KOPT-K1 (cell line): Measurements from ENCODE around the gene EDRF1.

Experiments
- H3K27ac ChIP-seq: fragments of 200-600 bp; sonication (generic); 2 replicates; pipeline ENCODE4 v1.5.1; 2016; ENCODE audit warnings: antibody characterized with exemption, mild to moderate bottlenecking, low read depth, low read length; ENCODE audit not compliant: poor library complexity, severe bottlenecking
- H3K36me3 ChIP-seq: fragments of 200-600 bp; sonication (generic); 2 replicates; pipeline ENCODE4 v1.5.1; 2017; ENCODE audit warnings: antibody characterized with exemption, mild to moderate bottlenecking, low read length, moderate library complexity; ENCODE audit not compliant: insufficient read depth
- H3K9me3 ChIP-seq: fragments of 200-600 bp; sonication (generic); 2 replicates; pipeline ENCODE4 v1.5.1; 2017; ENCODE audit warnings: antibody characterized with exemption, low read length, mild to moderate bottlenecking; ENCODE audit not compliant: insufficient read depth, poor library complexity, severe bottlenecking

The EDRF1 gene

DNA sequence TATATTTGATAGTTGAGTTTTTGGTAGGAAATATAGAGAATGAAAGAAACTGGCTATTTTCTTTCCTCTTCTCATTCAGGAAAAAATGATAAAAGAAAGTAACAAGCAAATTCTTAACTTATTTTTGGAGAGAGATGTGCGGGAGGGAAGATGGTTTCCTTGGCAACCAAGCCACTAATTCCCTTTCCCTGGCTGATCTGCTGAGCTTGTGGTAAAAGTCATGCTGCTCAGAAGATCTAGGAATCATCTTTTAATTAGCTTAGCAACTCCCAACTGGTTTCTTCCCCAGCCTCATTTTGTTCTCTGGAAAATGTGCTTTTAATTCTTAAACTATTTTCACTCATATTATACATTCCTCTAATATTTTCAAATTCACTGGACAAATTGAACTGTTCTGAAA is 91.7 kb downstream of the EDRF1 start:
- Histone ChIP-seq H3K36me3 (peaks cover 63% of the 10 kb centered on the region), H3K9me3 (no peaks in the 10 kb centered on the region), H3K27ac (no peak overlapping the region)

DNA sequence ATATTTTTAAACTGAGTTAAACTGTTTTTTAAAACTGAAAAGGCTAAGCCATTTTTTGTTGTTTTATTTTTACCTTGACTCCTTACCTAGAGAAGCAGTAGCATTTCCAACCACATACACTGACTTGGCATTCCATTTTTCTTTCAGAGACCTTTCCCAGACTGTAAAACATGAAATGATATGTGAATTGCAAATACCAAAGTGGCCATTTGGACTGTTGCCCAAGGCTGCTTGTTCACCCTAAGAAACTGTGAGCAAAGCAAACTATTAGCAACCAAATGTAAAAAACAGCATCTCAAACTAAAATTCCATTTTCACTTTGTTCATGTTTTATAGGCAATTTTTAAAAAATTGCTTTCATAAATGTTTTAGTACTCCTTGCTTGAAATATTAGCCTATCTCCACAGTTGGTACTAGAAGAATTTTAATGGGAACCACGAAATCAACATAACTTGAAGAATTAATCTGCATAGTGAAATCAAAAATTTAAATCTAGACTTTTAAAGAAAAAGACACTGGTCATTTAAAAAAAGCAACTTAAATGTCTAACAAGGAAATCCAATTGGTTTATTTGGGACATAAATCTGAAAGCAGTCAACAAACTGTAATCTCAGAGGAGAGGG is 92.7 kb downstream of the EDRF1 start:
- no peaks in the 10 kb centered on the region for H3K9me3 ChIP-seq
- H3K27ac ChIP-seq: no peak overlapping the region
- H3K36me3 ChIP-seq: peaks cover 53% of the 10 kb centered on the region
